A172 (cell line): ENCODE measurements around the gene FGF9. TPM values are rescaled to one million over a fixed set of nuclear protein-coding genes. Genes with fewer than 3 reads are reported as not detected.

ENCODE experiments used
- DNase-seq: peaks from one replicate; pipeline ENCODE4 v3.0.0-alpha.2; 2015; ENCODE audit warnings: low spot score
- total RNA-seq: library from RNA; depleted of rRNA; stranded (reverse); fragments of >200 nt; shearing (Covaris generic); gene quantifications from 2 replicates; pipeline ENCODE4 v1.2.3, GENCODE V29; 2014; rRNA removed

FGF9 gene
- total RNA-seq, result not detected in 2 replicates

- peak; percentile 34 for DNase-seq
Measured at GRCh38 chr13:21670883-21671619, at the start of gene FGF9. Gene FGF9 (plus strand): TSS chr13:21671073. CDS start chr13:21671913, 840 bp downstream.

- peak; percentile 44 for DNase-seq
Measured at GRCh38 chr13:21625366-21625765, 45.5 kb upstream of the FGF9 start.

GRCh38 chr13:21632196-21632595 lies 38.7 kb upstream of the FGF9 start:
- no peak for DNase-seq

GRCh38 chr13:21636656-21637055 lies 34.2 kb upstream of the FGF9 start:
- no peak for DNase-seq

- DNase-seq, result peak; percentile 92
Measured at GRCh38 chr13:21637296-21637695, 33.6 kb upstream of the FGF9 start.

GRCh38 chr13:21638319-21639282 lies 32.3 kb upstream of the FGF9 start:
- DNase-seq, result peak; percentile 35

- DNase-seq, result no peak
Measured at GRCh38 chr13:21639561-21639960, 31.3 kb upstream of the FGF9 start.

- no peak for DNase-seq
Measured at GRCh38 chr13:21641629-21642028, 29.2 kb upstream of the FGF9 start.

GRCh38 chr13:21657538-21657937 lies 13.3 kb upstream of the FGF9 start:
- DNase-seq, result peak; percentile 66

GRCh38 chr13:21659087-21659486 lies 11.8 kb upstream of the FGF9 start:
- DNase-seq, result no peak

- DNase-seq, result no peak
Measured at GRCh38 chr13:21661097-21661909, 9.6 kb upstream of the FGF9 start.

GRCh38 chr13:21663197-21663596 lies 7.7 kb upstream of the FGF9 start:
- no peak for DNase-seq

- no peak for DNase-seq
Measured at GRCh38 chr13:21668732-21669275, 2.1 kb upstream of the FGF9 start.

GRCh38 chr13:21670006-21670882 lies 629 bp upstream of the FGF9 start:
- no peak for DNase-seq

- no peak for DNase-seq
Measured at GRCh38 chr13:21671620-21672286, 880 bp downstream of the FGF9 start.

GRCh38 chr13:21672287-21672680 lies 1.4 kb downstream of the FGF9 start:
- DNase-seq, result no peak

GRCh38 chr13:21672796-21673538 lies 2.1 kb downstream of the FGF9 start:
- no peak for DNase-seq

- DNase-seq, result no peak
Measured at GRCh38 chr13:21673539-21673788, 2.6 kb downstream of the FGF9 start.

- DNase-seq, result no peak
Measured at GRCh38 chr13:21673789-21674489, 3.1 kb downstream of the FGF9 start.
